Hepatocyte (in vitro differentiated cells): Measurements from ENCODE around the gene C6orf15. TPM values are rescaled to one million over a fixed set of nuclear protein-coding genes. Genes with fewer than 3 reads are reported as not detected.
A peak's percentile ranks its signal among the peaks of the same experiment; 100 is the strongest.

ENCODE experiments used
- DNase-seq: peaks from one replicate; pipeline ENCODE4 v3.0.0-alpha.2; 2016; ENCODE audit warnings: low spot score
- H2AFZ ChIP-seq: fragments of 200-600 bp; sonication (generic); 2 replicates; pipeline ENCODE4 v1.6.0; 2016; ENCODE audit warnings: antibody characterized with exemption, mild to moderate bottlenecking
- H3K27ac ChIP-seq: fragments of 200-600 bp; sonication (generic); 2 replicates; pipeline ENCODE4 v1.5.1; 2016; ENCODE audit warnings: mild to moderate bottlenecking
- H3K27me3 ChIP-seq: fragments of 200-600 bp; sonication (generic); 2 replicates; pipeline ENCODE4 v1.6.1; 2016
- H3K36me3 ChIP-seq: fragments of 200-600 bp; sonication (generic); replicated peaks from 2 replicates; pipeline ENCODE4 v1.5.1; 2016; ENCODE audit warnings: low read depth; ENCODE audit not compliant: insufficient read depth
- H3K4me1 ChIP-seq: fragments of 200-600 bp; sonication (generic); 2 replicates; pipeline ENCODE4 v1.5.1; 2016; ENCODE audit warnings: mild to moderate bottlenecking, moderate library complexity; ENCODE audit not compliant: insufficient read depth
- H3K4me2 ChIP-seq: fragments of 200-600 bp; sonication (generic); 2 replicates; pipeline ENCODE4 v1.6.0; 2016
- H3K4me3 ChIP-seq: fragments of 200-600 bp; sonication (generic); 2 replicates; pipeline ENCODE4 v1.5.1; 2016; ENCODE audit warnings: mild to moderate bottlenecking
- H3K79me2 ChIP-seq: fragments of 200-600 bp; sonication (generic); 2 replicates; pipeline ENCODE4 v1.6.0; 2017; ENCODE audit warnings: mild to moderate bottlenecking
- H3K9me2 ChIP-seq: fragments of 200-600 bp; sonication (generic); replicated peaks from 2 replicates; pipeline ENCODE4 v1.6.0; 2017; ENCODE audit warnings: mild to moderate bottlenecking; ENCODE audit not compliant: insufficient read depth
- H3K9me3 ChIP-seq: fragments of 200-600 bp; sonication (generic); 2 replicates; pipeline ENCODE4 v1.5.1; 2016; ENCODE audit warnings: low read depth, mild to moderate bottlenecking
- H4K20me1 ChIP-seq: fragments of 200-600 bp; sonication (generic); 2 replicates; pipeline ENCODE4 v1.6.0; 2016; ENCODE audit warnings: mild to moderate bottlenecking; ENCODE audit not compliant: insufficient read depth, poor library complexity, severe bottlenecking
- CTCF ChIP-seq: fragments of 200-600 bp; sonication (generic); IDR thresholded peaks from 2 replicates; pipeline ENCODE4 v1.5.1; 2016; ENCODE audit warnings: antibody characterized with exemption, mild to moderate bottlenecking; ENCODE audit not compliant: poor library complexity
- EZH2 ChIP-seq: fragments of 200-600 bp; sonication (generic); IDR thresholded peaks from 2 replicates; pipeline ENCODE4 v1.6.1; 2016; ENCODE audit warnings: antibody characterized with exemption, mild to moderate bottlenecking, borderline replicate concordance
- EZH2phosphoT487 ChIP-seq: fragments of 200-600 bp; sonication (generic); IDR thresholded peaks from one replicate; pipeline ENCODE4 v1.6.1; 2018; ENCODE audit warnings: antibody characterized with exemption, mild to moderate bottlenecking, low read depth, moderate library complexity; ENCODE audit not compliant: unreplicated experiment, severe bottlenecking
- WGBS: methylation state at CpG from one replicate; pipeline ENCODE4 v1.1.6; 2016; ENCODE audit warnings: low lambda C conversion rate; ENCODE audit errors: missing lambda C conversion rate; 5-methylcytosine and 5-hydroxymethylcytosine counted together
- polyA plus RNA-seq: library from polyadenylated mRNA; unstranded; fragments of >200 nt; fragmentation: Nextera tagmentation; extraction: Ambion mirVana; gene quantifications from 2 replicates; pipeline ENCODE4 v1.2.1, GENCODE V29; 2016
- small RNA-seq: library from RNA; depleted of rRNA; stranded (forward); fragments of <200 nt; gene quantifications from one replicate; pipeline ENCODE3, GENCODE V24; 2014
- total RNA-seq: library from RNA; depleted of rRNA; stranded (reverse); fragments of >200 nt; gene quantifications from 2 replicates; pipeline ENCODE4 v1.2.3, GENCODE V29; 2014

The C6orf15 gene
- total and polyA plus RNA-seq, 2 experiments from 2014 or later = not detected

GRCh38 chr6:31065556-31065955, 46.8 kb downstream of the C6orf15 start:
- peak overlapping the region; percentile 21 for H3K27ac ChIP-seq
- DNase-seq = peak; percentile 26
- no peaks in the 10 kb centered on the region for H3K79me2 ChIP-seq
- no peak overlapping the region for H3K4me2 ChIP-seq
- no peaks in the 10 kb centered on the region for H4K20me1 ChIP-seq
- peaks cover 6% of the 10 kb centered on the region for H3K4me1 ChIP-seq
- H3K4me3 ChIP-seq = no peak overlapping the region
- 36% methylated on average over 2 of the region's 2 CpGs for WGBS
- no peak overlapping the region for H2AFZ ChIP-seq
- no peaks in the 10 kb centered on the region for H3K9me2 ChIP-seq
- no peaks in the 10 kb centered on the region for H3K27me3 ChIP-seq
- TF ChIP-seq CTCF (no peak), EZH2phosphoT487 (no peak), EZH2 (no peak)
- no peaks in the 10 kb centered on the region for H3K36me3 ChIP-seq
- H3K9me3 ChIP-seq = no peaks in the 10 kb centered on the region

GRCh38 chr6:31063906-31064435, 48.4 kb downstream of the C6orf15 start:
- no peaks in the 10 kb centered on the region for H4K20me1 ChIP-seq
- no peaks in the 10 kb centered on the region for H3K79me2 ChIP-seq
- H2AFZ ChIP-seq = no peak overlapping the region
- no peaks in the 10 kb centered on the region for H3K9me3 ChIP-seq
- H3K27me3 ChIP-seq = no peaks in the 10 kb centered on the region
- no peak overlapping the region for H3K27ac ChIP-seq
- H3K9me2 ChIP-seq = no peaks in the 10 kb centered on the region
- TF ChIP-seq CTCF (no peak), EZH2phosphoT487 (no peak), EZH2 (no peak)
- H3K4me1 ChIP-seq = peaks cover 6% of the 10 kb centered on the region
- DNase-seq = no peak
- H3K4me2 ChIP-seq = no peak overlapping the region
- no peaks in the 10 kb centered on the region for H3K36me3 ChIP-seq
- WGBS = 78% methylated on average over 7 of the region's 7 CpGs
- no peak overlapping the region for H3K4me3 ChIP-seq

Small RNAs within 50 kb of the gene (small RNA-seq; reads per million reads assigned to genes)
- gene POLR2LP1 (not detected), gene RNU6-1133P (not detected)

Other genes with a start within 250 kb of the C6orf15 start
- gene DDR1, start 228.1 kb downstream of the C6orf15 start, total RNA-seq = 67.4 and 94.4 TPM in 2 replicates
- gene DDR1, start 228.1 kb downstream of the C6orf15 start, polyA plus RNA-seq = 94.4 and 104 TPM in 2 replicates
- 15.2 and 26.0 TPM in 2 replicates for gene GTF2H4, start 204.4 kb downstream of the C6orf15 start, total RNA-seq
- 13.6 and 14.0 TPM in 2 replicates for gene GTF2H4, start 204.4 kb downstream of the C6orf15 start, polyA plus RNA-seq
- 23.1 and 36.9 TPM in 2 replicates for gene VARS2, start 198.3 kb downstream of the C6orf15 start, total RNA-seq
- 20.8 and 21.6 TPM in 2 replicates for gene VARS2, start 198.3 kb downstream of the C6orf15 start, polyA plus RNA-seq
- 1.1 TPM in 1 of 2 replicates, not detected in the other for gene SFTA2, start 180.4 kb downstream of the C6orf15 start, total RNA-seq
- 8.8 and 9.5 TPM in 2 replicates for gene SFTA2, start 180.4 kb downstream of the C6orf15 start, polyA plus RNA-seq
- 0.04 and 0.13 TPM in 2 replicates for gene MUCL3, start 171.6 kb downstream of the C6orf15 start, total RNA-seq
- 0.11 and 0.34 TPM in 2 replicates for gene MUCL3, start 171.6 kb downstream of the C6orf15 start, polyA plus RNA-seq
- not detected in 2 replicates for gene MUC21, start 128.9 kb downstream of the C6orf15 start, total RNA-seq
- gene MUC21, start 128.9 kb downstream of the C6orf15 start, polyA plus RNA-seq = not detected in 2 replicates
- 0.03 TPM in 1 of 2 replicates, not detected in the other for gene MUC22, start 102.1 kb downstream of the C6orf15 start, total RNA-seq
- gene MUC22, start 102.1 kb downstream of the C6orf15 start, polyA plus RNA-seq = not detected in 2 replicates
- gene PSORS1C1, start 2.2 kb upstream of the C6orf15 start, total RNA-seq = 0.80 and 1.4 TPM in 2 replicates
- 3.9 and 4.6 TPM in 2 replicates for gene PSORS1C1, start 2.2 kb upstream of the C6orf15 start, polyA plus RNA-seq
- gene CDSN, start 7.9 kb upstream of the C6orf15 start, total RNA-seq = 0.20 TPM in 1 of 2 replicates, not detected in the other
- gene CDSN, start 7.9 kb upstream of the C6orf15 start, polyA plus RNA-seq = not detected in 2 replicates
- not detected in 2 replicates for gene PSORS1C2, start 26.5 kb upstream of the C6orf15 start, total RNA-seq
- gene PSORS1C2, start 26.5 kb upstream of the C6orf15 start, polyA plus RNA-seq = not detected in 2 replicates
- gene CCHCR1, start 45.2 kb upstream of the C6orf15 start, total RNA-seq = 7.9 and 8.9 TPM in 2 replicates
- 6.1 and 13.3 TPM in 2 replicates for gene CCHCR1, start 45.2 kb upstream of the C6orf15 start, polyA plus RNA-seq
- 6.3 and 6.7 TPM in 2 replicates for gene TCF19, start 46.0 kb upstream of the C6orf15 start, total RNA-seq
- gene TCF19, start 46.0 kb upstream of the C6orf15 start, polyA plus RNA-seq = 5.0 and 7.4 TPM in 2 replicates
- 1.1 and 2.1 TPM in 2 replicates for gene POU5F1, start 58.1 kb upstream of the C6orf15 start, total RNA-seq
- 0.94 and 1.8 TPM in 2 replicates for gene POU5F1, start 58.1 kb upstream of the C6orf15 start, polyA plus RNA-seq
- gene HLA-C, start 159.5 kb upstream of the C6orf15 start, total RNA-seq = 351 and 394 TPM in 2 replicates
- gene HLA-C, start 159.5 kb upstream of the C6orf15 start, polyA plus RNA-seq = 451 and 500 TPM in 2 replicates
- 46.9 and 52.2 TPM in 2 replicates for gene HLA-B, start 244.6 kb upstream of the C6orf15 start, total RNA-seq
- 151 and 216 TPM in 2 replicates for gene HLA-B, start 244.6 kb upstream of the C6orf15 start, polyA plus RNA-seq